K562 (cell line): Measurements from ENCODE around the gene SNX17. TPM values are rescaled to one million over a fixed set of nuclear protein-coding genes. Genes with fewer than 3 reads are reported as not detected.
A peak's percentile ranks its signal among the peaks of the same experiment; 100 is the strongest.

Source experiments
- ATAC-seq: fragments of 200-7000 bp; cut with Tn5 transposase; 3 replicates; pipeline ENCODE4 v1.9.1; 2020; ENCODE audit warnings: moderate library complexity
- BruUV-seq: library from RNA; stranded (reverse); fragments of 400-500 nt; replicated peaks from 2 replicates; lab custom pipeline; 2021; lab: Mats Ljungman, UMichigan
- CTCF ChIA-PET: fragments of 300-600 bp; formaldehyde crosslinking; extraction: SDS; loops from one replicate; lab custom pipeline; 2021; ENCODE audit warnings: low intra/inter-chr PET ratio; lab: Yijun Ruan, JAX
- POLR2A ChIA-PET: fragments of 300-600, 350-650 bp; sonication (Branson Sonifier 250); formaldehyde crosslinking; extraction: SDS; loops from one replicate; lab custom pipeline; 2021; ENCODE audit warnings: antibody characterized with exemption, inconsistent platforms; lab: Yijun Ruan, JAX
- DNase-seq, 4 experiments: peaks; one replicate each; pipeline versions ENCODE4 v3.0.0 to v3.0.0-alpha.2; 2011 to 2018; ENCODE audit warnings: low spot score in 3 of 4, mixed read lengths in 3 of 4; ENCODE audit errors: extremely low read depth in 1 of 4
- FAIRE-seq: peaks from 2 replicates; lab custom pipeline; 2011; peaks lifted over from hg19 to GRCh38; lab: Jason Lieb, UNC
- H2AFZ ChIP-seq: 2 replicates; pipeline ENCODE4 v1.6.0; 2011; ENCODE audit warnings: low read depth, low read length, control low read depth, inconsistent platforms
- H3K27ac ChIP-seq: fragments of 200-600 bp; 3 replicates; pipeline ENCODE4 v1.8.0; 2011; ENCODE audit warnings: low read depth, mild to moderate bottlenecking, control low read depth, inconsistent platforms, low read length, moderate library complexity, mixed read lengths; ENCODE audit errors: extremely low read depth
- H3K27me3 ChIP-seq, 2 experiments: fragments of 300-600 bp in 1 of 2; 2 replicates in 1 of 2; 3 replicates in 1 of 2; pipeline versions ENCODE4 v1.6.0 to v1.8.0; 2011; ENCODE audit warnings: inconsistent platforms in 2 of 2, low read length in 2 of 2, mild to moderate bottlenecking in 1 of 2, mixed read lengths in 1 of 2, moderate library complexity in 1 of 2; ENCODE audit not compliant: control insufficient read depth in 2 of 2, insufficient read depth in 2 of 2
- H3K36me3 ChIP-seq: fragments of 300-600 bp; 3 replicates; pipeline ENCODE4 v1.8.0; 2011; ENCODE audit warnings: mild to moderate bottlenecking, low read length, inconsistent platforms; ENCODE audit not compliant: control insufficient read depth, insufficient read depth
- H3K4me1 ChIP-seq, 2 experiments: fragments of 200-600 bp in 1 of 2; replicated peaks in 1 of 2; 2 replicates in 1 of 2; 3 replicates in 1 of 2; pipeline versions ENCODE4 v1.5.1 to v1.8.0; 2011; ENCODE audit warnings: inconsistent platforms in 2 of 2, low read length in 2 of 2, mild to moderate bottlenecking in 1 of 2, mixed read lengths in 1 of 2, moderate library complexity in 1 of 2; ENCODE audit not compliant: control insufficient read depth in 2 of 2, insufficient read depth in 2 of 2
- H3K4me2 ChIP-seq: 2 replicates; pipeline ENCODE4 v1.6.1; 2011; ENCODE audit warnings: low read length, control low read depth, inconsistent platforms, mixed read lengths; ENCODE audit not compliant: insufficient read depth
- H3K4me3 ChIP-seq: fragments of 200-600 bp; sonication (generic), shearing (Covaris generic); 2 replicates; pipeline ENCODE4 v1.5.1; 2016; ENCODE audit warnings: control low read depth, inconsistent platforms
- H3K79me2 ChIP-seq: fragments of 200-600 bp; 3 replicates; pipeline ENCODE4 v1.8.0; 2011; ENCODE audit warnings: low read length, inconsistent platforms; ENCODE audit not compliant: control insufficient read depth, insufficient read depth
- H3K9ac ChIP-seq, 2 experiments: 2 replicates each; pipeline versions ENCODE4 v1.6.0 to v1.6.1; 2011; ENCODE audit warnings: low read depth in 2 of 2, low read length in 2 of 2, control low read depth in 1 of 2, inconsistent platforms in 1 of 2, mild to moderate bottlenecking in 1 of 2, mixed read lengths in 1 of 2; ENCODE audit not compliant: insufficient read depth in 1 of 2
- H3K9me1 ChIP-seq: one replicate; pipeline ENCODE4 v1.6.0; 2011; ENCODE audit warnings: inconsistent platforms, mild to moderate bottlenecking, low read length, moderate library complexity; ENCODE audit not compliant: control insufficient read depth, insufficient read depth
- H3K9me3 ChIP-seq: replicated peaks from 2 replicates; pipeline ENCODE4 v1.5.1; 2011; ENCODE audit warnings: low read depth, low read length, inconsistent platforms; ENCODE audit not compliant: control insufficient read depth, insufficient read depth
- H4K20me1 ChIP-seq: replicated peaks from 2 replicates; pipeline ENCODE4 v1.6.1; 2011; ENCODE audit warnings: low read length, inconsistent platforms, mixed read lengths; ENCODE audit not compliant: control insufficient read depth, insufficient read depth
- ARHGAP35 ChIP-seq: fragments of 450-650 bp; IDR thresholded peaks from 2 replicates; pipeline ENCODE4 v1.6.1; 2018; ENCODE audit not compliant: partially characterized antibody
- C11orf30 ChIP-seq: fragments of 450-650 bp; IDR thresholded peaks from 2 replicates; pipeline ENCODE4 v1.6.1; 2016; ENCODE audit warnings: low read depth, mild to moderate bottlenecking
- HIVEP1 ChIP-seq: fragments of 250-450 bp; sonication (Bioruptor Pico); IDR thresholded peaks from 2 replicates; pipeline ENCODE4 v1.4.0; 2020; ENCODE audit warnings: mild to moderate bottlenecking
- HSF4 ChIP-seq: fragments of 250-450 bp; sonication (Bioruptor Pico); IDR thresholded peaks from 2 replicates; pipeline ENCODE4 v2.1.2; 2022; ENCODE audit warnings: mild to moderate bottlenecking, moderate library complexity, borderline replicate concordance
- KLF1 ChIP-seq: fragments of 450-650 bp; IDR thresholded peaks from 2 replicates; pipeline ENCODE4 v1.6.1; 2016; ENCODE audit warnings: missing genetic modification characterization, missing compliant biosample characterization
- MAFF ChIP-seq: IDR thresholded peaks from 2 replicates; pipeline ENCODE4 v1.6.1; 2012; ENCODE audit warnings: low read length, improper control_type of control experiment
- MAFG ChIP-seq: fragments of 450-650 bp; conservative IDR thresholded peaks from 2 replicates; pipeline ENCODE4 v1.6.1; 2016; ENCODE audit warnings: missing genetic modification characterization, missing compliant biosample characterization
- MBD2 ChIP-seq: sonication (generic); IDR thresholded peaks from 2 replicates; pipeline ENCODE4 v1.6.1; 2016; ENCODE audit warnings: low read depth, borderline replicate concordance
- NR2C1 ChIP-seq, 2 experiments: fragments of 450-650 bp; IDR thresholded peaks; 2 replicates each; pipeline ENCODE4 v1.6.1; 2017; ENCODE audit warnings: mild to moderate bottlenecking in 2 of 2, antibody characterized with exemption in 1 of 2, inconsistent platforms in 1 of 2, missing compliant biosample characterization in 1 of 2, missing genetic modification characterization in 1 of 2
- RFX1 ChIP-seq: fragments of 450-650 bp; IDR thresholded peaks from 2 replicates; pipeline ENCODE4 v1.6.1; 2016; ENCODE audit warnings: mild to moderate bottlenecking, moderate library complexity
- TAF15 ChIP-seq: fragments of 200-400 bp; formaldehyde crosslinking; IDR thresholded peaks from 2 replicates; pipeline ENCODE4 v1.6.1; 2017; ENCODE audit warnings: mild to moderate bottlenecking, low read depth, low read length, moderate library complexity
- ZNF121 ChIP-seq: sonication (generic); formaldehyde crosslinking; conservative IDR thresholded peaks from 2 replicates; pipeline ENCODE4 v1.8.0; 2022; ENCODE audit warnings: missing genetic modification reagents
- ZNF224 ChIP-seq: sonication (generic); formaldehyde crosslinking; IDR thresholded peaks from 2 replicates; pipeline ENCODE4 v1.8.0; 2022; ENCODE audit warnings: mild to moderate bottlenecking, missing genetic modification reagents
- ZNF311 ChIP-seq: fragments of 250-450 bp; sonication (Bioruptor Pico); IDR thresholded peaks from 2 replicates; pipeline ENCODE4 v1.4.0; 2020; ENCODE audit warnings: mild to moderate bottlenecking, moderate library complexity
- ZNF316 ChIP-seq: fragments of 450-650 bp; IDR thresholded peaks from 2 replicates; pipeline ENCODE4 v1.6.1; 2016
- WGBS: fragments of 100-300 bp; shearing (Covaris generic); methylation state at CpG from one replicate; pipeline ENCODE4 v1.1.6; 2016; ENCODE audit warnings: low coverage, mixed read lengths; ENCODE audit not compliant: insufficient coverage; ENCODE audit errors: missing lambda C conversion rate; 5-methylcytosine and 5-hydroxymethylcytosine counted together
- in situ Hi-C: fragments of 300-500 bp; cut with MboI; formaldehyde crosslinking; loops from 4 replicates; pipeline ENCODE4 v1.15.0; 2018; ENCODE audit warnings: inconsistent platforms, mixed read lengths
- intact Hi-C: fragments of 100-400 bp; cut with micrococcal nuclease; formaldehyde crosslinking; loops from 2 replicates; pipeline ENCODE4 v1.14.2; 2022
- polyA plus RNA-seq, 8 experiments: library from polyadenylated mRNA; depleted of rRNA in 4 of 8; stranded (reverse) in 5 of 8; unstranded in 3 of 8; fragments of >200 nt; fragmentation: Nextera tagmentation in 2 of 8; fragmentation: Illumina TruSeq in 1 of 8; extraction: Ambion mirVana in 2 of 8; extraction: Trizol in 1 of 8; gene quantifications; 2 replicates each; pipeline versions ENCODE4 v1.2.1 to v1.2.3, GENCODE V29; 2011 to 2014; ENCODE audit warnings: inconsistent platforms in 1 of 8, missing spikeins in 1 of 8
- total RNA-seq, 7 experiments: library from RNA; depleted of rRNA in 6 of 7; stranded (reverse); fragments of >200 nt in 6 of 7; fragmentation: Illumina TruSeq in 2 of 7; extraction: Trizol in 2 of 7; gene quantifications; 2 replicates each; pipeline versions ENCODE4 v1.2.1 to v1.2.3, GENCODE V29; 2011 to 2021; ENCODE audit warnings: low replicate concordance in 1 of 7
- TF ChIP-seq, protein P1 (sequence below): sonication (generic); IDR thresholded peaks from 2 replicates; pipeline ENCODE4 v1.6.1; 2016
- TF ChIP-seq, protein P2 (sequence below): fragments of 450-650 bp; IDR thresholded peaks from 2 replicates; pipeline ENCODE4 v1.6.1; 2017; ENCODE audit warnings: antibody characterized with exemption

Gene SNX17
- total and polyA plus RNA-seq, 9 of the 15 experiments (the other 6 are each of a cell fraction or from before 2014, with no cell fraction given) = 3.0 to 75.7 (median 54.6) TPM

- TF ChIP-seq NR2C1 (IDR thresholded peaks at IDR 0.05) (no peak), NR2C1 (tag; IDR thresholded peaks at IDR 0.05) (no peak), MAFG (tag) (peak; percentile 19), ARHGAP35 (no peak), RFX1 (no peak), KLF1 (no peak), MBD2 (no peak), TAF15 (no peak), ZNF121 (CRISPR knock-in tag) (peak; percentile 34; the same call in 1 of the 2 replicates)
Measured at GRCh38 chr2:27350106-27350693, 20.2 kb upstream of the SNX17 start (continued).

- in situ Hi-C loops (no loop called here), intact Hi-C loops (no loop called here)
- no peak overlapping the region for H3K4me3 ChIP-seq
- CTCF ChIA-PET = interaction anchor here (0.8 kb wide), 1 partner anchor 31 kb away, joined by 4 read pairs; no protein-coding TSS in a partner anchor
- H3K79me2 ChIP-seq = peaks cover 93% of the 10 kb centered on the region
- H3K27me3 ChIP-seq = no peaks in the 10 kb centered on the region
- no peak for ATAC-seq
- no peak overlapping the region for H3K4me2 ChIP-seq
- 65% methylated on average over 6 of the region's 6 CpGs for WGBS
- H4K20me1 ChIP-seq = no peaks in the 10 kb centered on the region
- H3K4me1 ChIP-seq = peaks cover 9 to 12% of the 10 kb centered on the region in 2 experiments; a peak in 4 of 5 replicates
- no TSS peak for BruUV-seq
- H3K9me3 ChIP-seq = no peaks in the 10 kb centered on the region
- H3K9ac ChIP-seq = no peak overlapping the region
- H2AFZ ChIP-seq = no peak overlapping the region
- DNase-seq = no peak
- H3K27ac ChIP-seq = no peak overlapping the region
- FAIRE-seq = no peak
- no peaks in the 10 kb centered on the region for H3K9me1 ChIP-seq
- peaks cover 17% of the 10 kb centered on the region; the same call in 2 of the 3 replicates for H3K36me3 ChIP-seq
- POLR2A ChIA-PET = interaction anchor here (0.7 to 1.7 kb wide), 3 partner anchors 10 to 17 kb away, joined by 3 to 9 read pairs (median 4); no protein-coding TSS in a partner anchor
- TF ChIP-seq ZNF224 = no peak
- peak; percentile 54; the same call in 1 of the 2 replicates for TF ChIP-seq MAFG (tag)
- TF ChIP-seq HIVEP1 (CRISPR knock-in tag) = no peak
- TF ChIP-seq, protein P1, sequence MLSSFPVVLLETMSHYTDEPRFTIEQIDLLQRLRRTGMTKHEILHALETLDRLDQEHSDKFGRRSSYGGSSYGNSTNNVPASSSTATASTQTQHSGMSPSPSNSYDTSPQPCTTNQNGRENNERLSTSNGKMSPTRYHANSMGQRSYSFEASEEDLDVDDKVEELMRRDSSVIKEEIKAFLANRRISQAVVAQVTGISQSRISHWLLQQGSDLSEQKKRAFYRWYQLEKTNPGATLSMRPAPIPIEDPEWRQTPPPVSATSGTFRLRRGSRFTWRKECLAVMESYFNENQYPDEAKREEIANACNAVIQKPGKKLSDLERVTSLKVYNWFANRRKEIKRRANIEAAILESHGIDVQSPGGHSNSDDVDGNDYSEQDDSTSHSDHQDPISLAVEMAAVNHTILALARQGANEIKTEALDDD = 0 out of 2 replicates have a peak, but pooled peaks have one; percentile 36
- TF ChIP-seq HSF4 = no peak
- TF ChIP-seq MAFF = peak; percentile 45; the same call in 1 of the 2 replicates
- TF ChIP-seq C11orf30 = peak; percentile 75
- peak; percentile 84 for TF ChIP-seq ZNF316
- no peak for TF ChIP-seq ZNF311 (CRISPR knock-in tag)
- TF ChIP-seq, protein P2, sequence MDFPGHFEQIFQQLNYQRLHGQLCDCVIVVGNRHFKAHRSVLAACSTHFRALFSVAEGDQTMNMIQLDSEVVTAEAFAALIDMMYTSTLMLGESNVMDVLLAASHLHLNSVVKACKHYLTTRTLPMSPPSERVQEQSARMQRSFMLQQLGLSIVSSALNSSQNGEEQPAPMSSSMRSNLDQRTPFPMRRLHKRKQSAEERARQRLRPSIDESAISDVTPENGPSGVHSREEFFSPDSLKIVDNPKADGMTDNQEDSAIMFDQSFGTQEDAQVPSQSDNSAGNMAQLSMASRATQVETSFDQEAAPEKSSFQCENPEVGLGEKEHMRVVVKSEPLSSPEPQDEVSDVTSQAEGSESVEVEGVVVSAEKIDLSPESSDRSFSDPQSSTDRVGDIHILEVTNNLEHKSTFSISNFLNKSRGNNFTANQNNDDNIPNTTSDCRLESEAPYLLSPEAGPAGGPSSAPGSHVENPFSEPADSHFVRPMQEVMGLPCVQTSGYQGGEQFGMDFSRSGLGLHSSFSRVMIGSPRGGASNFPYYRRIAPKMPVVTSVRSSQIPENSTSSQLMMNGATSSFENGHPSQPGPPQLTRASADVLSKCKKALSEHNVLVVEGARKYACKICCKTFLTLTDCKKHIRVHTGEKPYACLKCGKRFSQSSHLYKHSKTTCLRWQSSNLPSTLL = no peak
Measured at GRCh38 chr2:27351802-27352598, 18.4 kb upstream of the SNX17 start.
